OCI-LY7 (cell line): ENCODE results near the gene GRIK2. TPM values are rescaled to one million over a fixed set of nuclear protein-coding genes. Genes with fewer than 3 reads are reported as not detected.

Experiments used
- BruUV-seq: library from RNA; stranded (reverse); fragments of 400-500 nt; replicated peaks from 2 replicates; lab custom pipeline; 2021; lab: Mats Ljungman, UMichigan
- CTCF ChIA-PET: fragments of 300-600 bp; sonication (Branson Sonifier 250); formaldehyde crosslinking; loops from one replicate; lab custom pipeline; 2022; ENCODE audit warnings: antibody characterized with exemption; ENCODE audit not compliant: unreplicated experiment; lab: Charles Lee
- POLR2A ChIA-PET: fragments of 300-600 bp; sonication (Branson Sonifier 250); formaldehyde crosslinking; loops from one replicate; lab custom pipeline; 2022; ENCODE audit warnings: antibody characterized with exemption; lab: Charles Lee
- DNase-seq: peaks from one replicate; pipeline ENCODE4 v3.0.0-alpha.2; 2015; ENCODE audit warnings: low spot score
- H2AFZ ChIP-seq: fragments of 200-600 bp; sonication (generic), shearing (Covaris generic); 2 replicates; pipeline ENCODE4 v1.6.1; 2014; ENCODE audit warnings: mild to moderate bottlenecking, antibody characterized with exemption, low read length, moderate library complexity
- H3K27ac ChIP-seq: fragments of 200-600 bp; sonication (generic); 2 replicates; pipeline ENCODE4 v1.5.1; 2014; ENCODE audit warnings: mixed run types, low read depth, mild to moderate bottlenecking, moderate library complexity, low read length, inconsistent platforms; ENCODE audit not compliant: poor library complexity, severe bottlenecking
- H3K36me3 ChIP-seq: fragments of 200-600 bp; sonication (generic); 2 replicates; pipeline ENCODE4 v1.6.1; 2014; ENCODE audit warnings: mild to moderate bottlenecking, antibody characterized with exemption, low read length, moderate library complexity, mixed read lengths; ENCODE audit not compliant: insufficient read depth
- H3K4me1 ChIP-seq: fragments of 200-600 bp; sonication (generic); 2 replicates; pipeline ENCODE4 v1.5.1; 2014; ENCODE audit warnings: mild to moderate bottlenecking, low read length; ENCODE audit not compliant: insufficient read depth, poor library complexity, severe bottlenecking
- H3K4me2 ChIP-seq: fragments of 200-600 bp; sonication (generic); 2 replicates; pipeline ENCODE4 v1.6.1; 2014; ENCODE audit warnings: mild to moderate bottlenecking, low read length
- H3K4me3 ChIP-seq: fragments of 200-600 bp; sonication (generic); 2 replicates; pipeline ENCODE4 v1.5.1; 2014; ENCODE audit warnings: mild to moderate bottlenecking, low read depth, low read length; ENCODE audit not compliant: poor library complexity, severe bottlenecking
- H3K79me2 ChIP-seq: fragments of 200-600 bp; sonication (generic); 2 replicates; pipeline ENCODE4 v1.6.1; 2016; ENCODE audit warnings: low read depth, mild to moderate bottlenecking, low read length, moderate library complexity, mixed read lengths; ENCODE audit not compliant: insufficient read depth
- H3K9me2 ChIP-seq: fragments of 200-600 bp; sonication (generic); 2 replicates; pipeline ENCODE4 v1.6.1; 2016; ENCODE audit warnings: mild to moderate bottlenecking, low read length, mixed read lengths; ENCODE audit not compliant: insufficient read depth
- H3K9me3 ChIP-seq: fragments of 200-600 bp; sonication (generic); 2 replicates; pipeline ENCODE4 v1.6.1; 2014; ENCODE audit warnings: mild to moderate bottlenecking, mixed run types, low read length, mixed read lengths
- H4K20me1 ChIP-seq: fragments of 200-600 bp; sonication (generic); 2 replicates; pipeline ENCODE4 v1.6.1; 2014; ENCODE audit warnings: mild to moderate bottlenecking, antibody characterized with exemption, low read length, moderate library complexity, mixed read lengths; ENCODE audit not compliant: insufficient read depth
- CTCF ChIP-seq: fragments of 200-600 bp; sonication (generic); conservative IDR thresholded peaks from 2 replicates; pipeline ENCODE4 v1.5.1; 2014; ENCODE audit warnings: mild to moderate bottlenecking, antibody characterized with exemption, low read length, moderate library complexity, mixed read lengths
- EZH2phosphoT487 ChIP-seq: fragments of 200-600 bp; sonication (generic); IDR thresholded peaks from 2 replicates; pipeline ENCODE4 v1.6.1; 2018; ENCODE audit warnings: low read depth, borderline replicate concordance, mild to moderate bottlenecking, mixed run types, antibody characterized with exemption, low read length, moderate library complexity, mixed read lengths
- intact Hi-C: fragments of 100-400 bp; cut with micrococcal nuclease; formaldehyde crosslinking; loops from one replicate; pipeline ENCODE4 v1.10.0; 2022; ENCODE audit not compliant: unreplicated experiment
- total RNA-seq, 2 experiments: library from RNA; depleted of rRNA in 1 of 2; stranded (reverse); fragments of >200 nt in 1 of 2; shearing (Covaris generic) in 1 of 2; gene quantifications; 2 replicates each; pipeline ENCODE4 v1.2.3, GENCODE V29; 2014 to 2022

Gene GRIK2
- total RNA-seq, 2 experiments from 2014 or later = not detected

DNA sequence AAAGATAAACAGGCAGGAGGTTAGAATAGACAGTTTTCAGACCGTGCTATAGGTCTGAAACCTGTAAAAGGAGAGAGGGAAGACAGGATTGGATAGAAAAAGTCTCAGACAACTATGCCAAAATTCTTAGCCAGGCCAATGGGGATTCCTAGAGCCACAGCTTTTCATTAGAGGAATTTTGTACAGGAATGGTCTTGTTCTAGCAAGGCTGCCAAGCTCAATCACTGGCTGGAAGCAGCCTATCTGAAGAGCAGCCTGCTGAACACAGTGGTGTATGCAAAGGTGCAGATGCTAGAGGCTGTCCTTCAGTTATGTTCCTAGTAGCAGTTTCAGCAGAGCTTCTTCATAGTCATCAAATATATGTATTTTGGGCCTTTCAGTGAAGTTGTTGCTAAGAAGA is 313.1 kb downstream of the GRIK2 start:
- Histone ChIP-seq H3K36me3 (no peaks in the 10 kb centered on the region), H3K4me2 (no peak overlapping the region), H3K27ac (no peak overlapping the region), H3K4me3 (no peak overlapping the region), H3K9me2 (no peaks in the 10 kb centered on the region), H3K4me1 (no peaks in the 10 kb centered on the region), H2AFZ (no peak overlapping the region), H4K20me1 (no peaks in the 10 kb centered on the region), H3K79me2 (no peaks in the 10 kb centered on the region), H3K9me3 (no peaks in the 10 kb centered on the region)
- ChIA-PET CTCF (no interaction called here), POLR2A (no interaction called here)
- DNase-seq = no peak
- intact Hi-C loops = no loop called here
- TF ChIP-seq EZH2phosphoT487 (no peak), CTCF (no peak)
- BruUV-seq = no TSS peak

DNA sequence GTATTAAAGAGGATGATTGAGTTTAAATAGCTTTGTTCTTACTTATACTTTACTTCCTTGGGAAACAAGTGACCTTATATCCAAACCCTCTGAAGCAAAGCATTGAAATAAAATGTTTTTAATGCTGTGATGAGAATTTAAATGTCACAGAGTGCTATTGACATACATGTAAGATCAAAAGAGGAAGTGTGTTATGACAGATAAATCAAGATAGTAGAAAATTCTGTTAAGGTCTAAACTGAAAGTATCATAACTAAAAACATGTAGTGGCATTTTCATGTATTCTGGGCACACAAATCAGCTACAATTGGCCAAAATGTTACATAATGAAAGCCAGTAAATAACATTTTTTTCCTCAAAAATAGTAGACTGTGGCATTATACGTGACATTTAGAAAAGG is 318.0 kb downstream of the GRIK2 start:
- CTCF ChIA-PET = no interaction called here

More for the DNA sequence above, 318.0 kb downstream of the GRIK2 start:
- no peak for TF ChIP-seq CTCF
- no peak for TF ChIP-seq EZH2phosphoT487
- intact Hi-C loops = no loop called here
- Histone ChIP-seq H4K20me1 (no peaks in the 10 kb centered on the region), H3K79me2 (no peaks in the 10 kb centered on the region), H3K9me3 (no peaks in the 10 kb centered on the region), H3K4me1 (no peaks in the 10 kb centered on the region), H3K36me3 (no peaks in the 10 kb centered on the region), H3K27ac (no peak overlapping the region), H3K4me3 (no peak overlapping the region), H3K9me2 (no peaks in the 10 kb centered on the region), H2AFZ (no peak overlapping the region), H3K4me2 (no peak overlapping the region)
- DNase-seq = no peak
- BruUV-seq = no TSS peak
- POLR2A ChIA-PET = interaction anchor here (1.6 kb wide), 1 partner anchor 9 kb away, joined by 3 read pairs; no protein-coding TSS in a partner anchor
